Putamen (tissue), 1 donor: ENCODE data around the gene TEKT5.

ENCODE experiments used
- DNase-seq: peaks from one replicate; pipeline ENCODE4 v3.0.0-alpha.2; 2016; ENCODE audit warnings: low spot score

Gene TEKT5

DNA sequence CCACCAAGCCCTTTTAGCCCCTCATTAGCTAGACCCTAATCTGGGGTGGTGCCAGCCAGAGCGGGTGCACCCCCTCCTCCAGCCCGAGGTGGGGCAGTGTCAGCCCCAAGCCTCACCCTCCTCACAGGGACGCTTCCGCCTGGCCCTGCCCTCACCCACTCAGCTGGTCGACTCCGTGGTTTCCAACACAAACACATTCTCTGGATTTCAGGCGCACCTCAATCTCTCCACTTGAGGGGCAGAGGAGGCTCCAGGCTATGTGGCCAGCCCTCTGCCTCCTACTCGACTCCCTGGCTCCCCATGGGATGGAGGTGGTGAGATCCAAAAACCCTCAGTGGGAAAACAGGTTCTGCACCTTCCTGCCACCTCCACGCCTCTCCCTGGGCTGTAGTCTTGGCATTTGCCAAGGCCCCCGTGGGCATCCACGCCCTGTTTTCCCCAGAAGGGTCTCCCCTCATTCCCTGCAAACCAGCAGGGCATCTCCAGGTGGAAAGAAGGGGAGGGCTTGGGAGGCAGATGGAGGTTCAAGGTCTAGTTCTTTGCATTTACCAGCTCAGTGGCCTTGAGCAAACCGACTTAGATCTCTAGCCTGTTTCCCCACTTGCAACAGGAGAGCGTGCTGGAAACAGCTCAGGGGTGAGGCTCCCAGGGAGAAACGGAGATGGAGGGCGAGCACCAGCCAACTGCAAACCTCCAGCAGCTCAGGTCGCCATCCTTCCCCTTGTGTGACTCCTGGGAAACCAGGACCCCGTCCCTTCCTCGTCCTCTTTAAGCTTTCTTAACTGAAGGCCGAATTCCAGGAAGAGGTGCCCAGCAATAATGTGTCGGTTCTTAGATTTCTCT lies 116.0 kb downstream of the TEKT5 start:
- DNase-seq, result no peak
